Measurements from ENCODE around the gene PLEKHA6. TPM values are rescaled to one million over a fixed set of nuclear protein-coding genes. Genes with fewer than 3 reads are reported as not detected.

Gene PLEKHA6
- polyA plus RNA-seq, 1 donor from 2014 or later = 22.6 TPM

DNA sequence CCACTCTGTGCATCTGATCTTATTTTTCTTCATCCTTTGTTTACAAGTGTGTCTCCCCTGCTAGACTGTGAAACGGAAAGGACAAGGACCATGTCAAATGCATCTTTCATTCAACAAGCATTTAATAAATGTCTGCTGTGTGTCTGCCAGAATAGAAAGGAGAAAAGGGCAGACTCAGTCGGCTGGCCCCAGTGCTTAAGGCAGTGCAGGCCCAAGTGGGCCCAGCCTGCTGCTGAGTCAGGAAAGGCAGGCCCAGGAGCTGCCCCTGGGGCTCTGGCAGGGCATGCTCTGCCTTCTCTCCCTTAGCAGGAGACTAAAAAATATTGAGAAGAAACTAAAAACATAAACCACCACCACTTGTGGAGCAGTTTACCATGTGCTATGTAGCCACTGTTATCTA is 38.1 kb downstream of the PLEKHA6 start:
- H3F3A ChIP-seq (ENCODE audit: insufficient read depth, low read length, poor library complexity, severe bottlenecking) = no peaks in the 10 kb centered on the region
- TF ChIP-seq, protein P1, sequence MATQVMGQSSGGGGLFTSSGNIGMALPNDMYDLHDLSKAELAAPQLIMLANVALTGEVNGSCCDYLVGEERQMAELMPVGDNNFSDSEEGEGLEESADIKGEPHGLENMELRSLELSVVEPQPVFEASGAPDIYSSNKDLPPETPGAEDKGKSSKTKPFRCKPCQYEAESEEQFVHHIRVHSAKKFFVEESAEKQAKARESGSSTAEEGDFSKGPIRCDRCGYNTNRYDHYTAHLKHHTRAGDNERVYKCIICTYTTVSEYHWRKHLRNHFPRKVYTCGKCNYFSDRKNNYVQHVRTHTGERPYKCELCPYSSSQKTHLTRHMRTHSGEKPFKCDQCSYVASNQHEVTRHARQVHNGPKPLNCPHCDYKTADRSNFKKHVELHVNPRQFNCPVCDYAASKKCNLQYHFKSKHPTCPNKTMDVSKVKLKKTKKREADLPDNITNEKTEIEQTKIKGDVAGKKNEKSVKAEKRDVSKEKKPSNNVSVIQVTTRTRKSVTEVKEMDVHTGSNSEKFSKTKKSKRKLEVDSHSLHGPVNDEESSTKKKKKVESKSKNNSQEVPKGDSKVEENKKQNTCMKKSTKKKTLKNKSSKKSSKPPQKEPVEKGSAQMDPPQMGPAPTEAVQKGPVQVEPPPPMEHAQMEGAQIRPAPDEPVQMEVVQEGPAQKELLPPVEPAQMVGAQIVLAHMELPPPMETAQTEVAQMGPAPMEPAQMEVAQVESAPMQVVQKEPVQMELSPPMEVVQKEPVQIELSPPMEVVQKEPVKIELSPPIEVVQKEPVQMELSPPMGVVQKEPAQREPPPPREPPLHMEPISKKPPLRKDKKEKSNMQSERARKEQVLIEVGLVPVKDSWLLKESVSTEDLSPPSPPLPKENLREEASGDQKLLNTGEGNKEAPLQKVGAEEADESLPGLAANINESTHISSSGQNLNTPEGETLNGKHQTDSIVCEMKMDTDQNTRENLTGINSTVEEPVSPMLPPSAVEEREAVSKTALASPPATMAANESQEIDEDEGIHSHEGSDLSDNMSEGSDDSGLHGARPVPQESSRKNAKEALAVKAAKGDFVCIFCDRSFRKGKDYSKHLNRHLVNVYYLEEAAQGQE (IDR thresholded peaks at IDR 0.05; ENCODE audit: borderline replicate concordance) = no peak
- TF ChIP-seq, protein P2, sequence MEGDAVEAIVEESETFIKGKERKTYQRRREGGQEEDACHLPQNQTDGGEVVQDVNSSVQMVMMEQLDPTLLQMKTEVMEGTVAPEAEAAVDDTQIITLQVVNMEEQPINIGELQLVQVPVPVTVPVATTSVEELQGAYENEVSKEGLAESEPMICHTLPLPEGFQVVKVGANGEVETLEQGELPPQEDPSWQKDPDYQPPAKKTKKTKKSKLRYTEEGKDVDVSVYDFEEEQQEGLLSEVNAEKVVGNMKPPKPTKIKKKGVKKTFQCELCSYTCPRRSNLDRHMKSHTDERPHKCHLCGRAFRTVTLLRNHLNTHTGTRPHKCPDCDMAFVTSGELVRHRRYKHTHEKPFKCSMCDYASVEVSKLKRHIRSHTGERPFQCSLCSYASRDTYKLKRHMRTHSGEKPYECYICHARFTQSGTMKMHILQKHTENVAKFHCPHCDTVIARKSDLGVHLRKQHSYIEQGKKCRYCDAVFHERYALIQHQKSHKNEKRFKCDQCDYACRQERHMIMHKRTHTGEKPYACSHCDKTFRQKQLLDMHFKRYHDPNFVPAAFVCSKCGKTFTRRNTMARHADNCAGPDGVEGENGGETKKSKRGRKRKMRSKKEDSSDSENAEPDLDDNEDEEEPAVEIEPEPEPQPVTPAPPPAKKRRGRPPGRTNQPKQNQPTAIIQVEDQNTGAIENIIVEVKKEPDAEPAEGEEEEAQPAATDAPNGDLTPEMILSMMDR (IDR thresholded peaks at IDR 0.05; ENCODE audit: poor library complexity, severe bottlenecking) = no peak
- no peak for TF ChIP-seq TAF1 (IDR thresholded peaks at IDR 0.05; ENCODE audit: low read depth)
- TF ChIP-seq RAD21 (conservative IDR thresholded peaks at IDR 0.05) = no peak
- no peak for TF ChIP-seq EP300 (conservative IDR thresholded peaks at IDR 0.05; ENCODE audit: poor library complexity, severe bottlenecking)
- TF ChIP-seq SMC3 (conservative IDR thresholded peaks at IDR 0.05; ENCODE audit: poor library complexity) = no peak
- TF ChIP-seq EZH2 (IDR thresholded peaks at IDR 0.05; ENCODE audit: borderline replicate concordance, insufficient read depth, low read length, poor library complexity, severe bottlenecking) = no peak
- TF ChIP-seq MXI1 (conservative IDR thresholded peaks at IDR 0.05; ENCODE audit: poor library complexity, severe bottlenecking) = no peak
- no peak for TF ChIP-seq POLR2AphosphoS5 (IDR thresholded peaks at IDR 0.05)
- no peak overlapping the region for H2AFZ ChIP-seq (ENCODE audit: low read depth, low read length)
- H3K9me2 ChIP-seq (ENCODE audit: insufficient read depth, low read length) = no peaks in the 10 kb centered on the region
- H4K20me1 ChIP-seq (ENCODE audit: insufficient read depth) = peaks cover 7% of the 10 kb centered on the region
- H3K27ac ChIP-seq (ENCODE audit: low read length) = no peak overlapping the region
- no peak overlapping the region for H3K9ac ChIP-seq (ENCODE audit: low read length)
- H3K4me3 ChIP-seq (ENCODE audit: low read length) = no peak overlapping the region
- H3K9me3 ChIP-seq (ENCODE audit: low read length) = no peaks in the 10 kb centered on the region
- H3K79me2 ChIP-seq (replicated peaks; ENCODE audit: insufficient read depth, low read length) = peaks cover 11% of the 10 kb centered on the region
- no peaks in the 10 kb centered on the region for H3K36me3 ChIP-seq (ENCODE audit: insufficient read depth, low read length)
- no peaks in the 10 kb centered on the region for H3K27me3 ChIP-seq (ENCODE audit: insufficient read depth, low read depth, low read length)
- no peak overlapping the region for H3K4me2 ChIP-seq (ENCODE audit: low read length)

DNA sequence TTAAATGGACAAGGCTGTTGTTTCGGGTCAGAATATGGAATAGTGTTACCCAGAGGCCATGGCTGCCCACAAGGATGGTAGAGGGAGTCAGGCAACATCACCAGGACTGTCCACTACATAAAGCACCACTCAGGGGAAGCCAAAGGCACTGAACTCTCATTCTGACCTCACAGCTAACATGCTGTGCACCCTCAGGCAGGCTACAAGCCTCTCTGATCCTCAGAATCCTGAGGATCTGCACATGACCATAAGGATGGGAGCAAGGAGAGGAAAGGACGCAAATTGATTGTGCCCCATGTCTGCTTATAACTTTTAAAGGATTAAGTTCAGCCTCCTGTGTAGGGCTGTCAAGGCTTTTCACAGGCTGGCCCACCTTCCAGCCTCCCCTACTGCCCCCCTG is 38.7 kb downstream of the PLEKHA6 start:
- Histone ChIP-seq H3K36me3 (ENCODE audit: insufficient read depth, low read length) (no peaks in the 10 kb centered on the region), H3F3A (ENCODE audit: insufficient read depth, low read length, poor library complexity, severe bottlenecking) (no peaks in the 10 kb centered on the region), H3K27ac (ENCODE audit: low read length) (no peak overlapping the region), H2AFZ (ENCODE audit: low read depth, low read length) (no peak overlapping the region), H3K79me2 (replicated peaks; ENCODE audit: insufficient read depth, low read length) (peaks cover 7% of the 10 kb centered on the region), H3K27me3 (ENCODE audit: insufficient read depth, low read depth, low read length) (no peaks in the 10 kb centered on the region), H4K20me1 (ENCODE audit: insufficient read depth) (peaks cover 3% of the 10 kb centered on the region), H3K9ac (ENCODE audit: low read length) (no peak overlapping the region), H3K4me2 (ENCODE audit: low read length) (no peak overlapping the region), H3K9me2 (ENCODE audit: insufficient read depth, low read length) (no peaks in the 10 kb centered on the region), H3K9me3 (ENCODE audit: low read length) (no peaks in the 10 kb centered on the region), H3K4me3 (ENCODE audit: low read length) (no peak overlapping the region)
- no peak for TF ChIP-seq EZH2 (IDR thresholded peaks at IDR 0.05; ENCODE audit: borderline replicate concordance, insufficient read depth, low read length, poor library complexity, severe bottlenecking)
- TF ChIP-seq SMC3 (conservative IDR thresholded peaks at IDR 0.05; ENCODE audit: poor library complexity) = no peak
- no peak for TF ChIP-seq RAD21 (conservative IDR thresholded peaks at IDR 0.05)
- no peak for TF ChIP-seq TAF1 (IDR thresholded peaks at IDR 0.05; ENCODE audit: low read depth)

All from neural cell (in vitro differentiated cells).